ENCODE measurements around the gene HLCS. TPM values are rescaled to one million over a fixed set of nuclear protein-coding genes. Genes with fewer than 3 reads are reported as not detected.

Gene HLCS
- total and polyA plus RNA-seq, 10 of the 15 experiments (the other 5 are each of a cell fraction or from before 2014, with no cell fraction given) = 1.5 to 12.7 (median 9.6) TPM

- TF ChIP-seq, protein P1, sequence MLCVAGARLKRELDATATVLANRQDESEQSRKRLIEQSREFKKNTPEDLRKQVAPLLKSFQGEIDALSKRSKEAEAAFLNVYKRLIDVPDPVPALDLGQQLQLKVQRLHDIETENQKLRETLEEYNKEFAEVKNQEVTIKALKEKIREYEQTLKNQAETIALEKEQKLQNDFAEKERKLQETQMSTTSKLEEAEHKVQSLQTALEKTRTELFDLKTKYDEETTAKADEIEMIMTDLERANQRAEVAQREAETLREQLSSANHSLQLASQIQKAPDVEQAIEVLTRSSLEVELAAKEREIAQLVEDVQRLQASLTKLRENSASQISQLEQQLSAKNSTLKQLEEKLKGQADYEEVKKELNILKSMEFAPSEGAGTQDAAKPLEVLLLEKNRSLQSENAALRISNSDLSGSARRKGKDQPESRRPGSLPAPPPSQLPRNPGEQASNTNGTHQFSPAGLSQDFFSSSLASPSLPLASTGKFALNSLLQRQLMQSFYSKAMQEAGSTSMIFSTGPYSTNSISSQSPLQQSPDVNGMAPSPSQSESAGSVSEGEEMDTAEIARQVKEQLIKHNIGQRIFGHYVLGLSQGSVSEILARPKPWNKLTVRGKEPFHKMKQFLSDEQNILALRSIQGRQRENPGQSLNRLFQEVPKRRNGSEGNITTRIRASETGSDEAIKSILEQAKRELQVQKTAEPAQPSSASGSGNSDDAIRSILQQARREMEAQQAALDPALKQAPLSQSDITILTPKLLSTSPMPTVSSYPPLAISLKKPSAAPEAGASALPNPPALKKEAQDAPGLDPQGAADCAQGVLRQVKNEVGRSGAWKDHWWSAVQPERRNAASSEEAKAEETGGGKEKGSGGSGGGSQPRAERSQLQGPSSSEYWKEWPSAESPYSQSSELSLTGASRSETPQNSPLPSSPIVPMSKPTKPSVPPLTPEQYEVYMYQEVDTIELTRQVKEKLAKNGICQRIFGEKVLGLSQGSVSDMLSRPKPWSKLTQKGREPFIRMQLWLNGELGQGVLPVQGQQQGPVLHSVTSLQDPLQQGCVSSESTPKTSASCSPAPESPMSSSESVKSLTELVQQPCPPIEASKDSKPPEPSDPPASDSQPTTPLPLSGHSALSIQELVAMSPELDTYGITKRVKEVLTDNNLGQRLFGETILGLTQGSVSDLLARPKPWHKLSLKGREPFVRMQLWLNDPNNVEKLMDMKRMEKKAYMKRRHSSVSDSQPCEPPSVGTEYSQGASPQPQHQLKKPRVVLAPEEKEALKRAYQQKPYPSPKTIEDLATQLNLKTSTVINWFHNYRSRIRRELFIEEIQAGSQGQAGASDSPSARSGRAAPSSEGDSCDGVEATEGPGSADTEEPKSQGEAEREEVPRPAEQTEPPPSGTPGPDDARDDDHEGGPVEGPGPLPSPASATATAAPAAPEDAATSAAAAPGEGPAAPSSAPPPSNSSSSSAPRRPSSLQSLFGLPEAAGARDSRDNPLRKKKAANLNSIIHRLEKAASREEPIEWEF (IDR thresholded peaks at IDR 0.05; ENCODE audit: insufficient replicate concordance, low read depth, low read length) = no peak
Observed at GRCh38 chr21:36704281-36704957, 262.1 kb downstream of the HLCS start (continued).

- Histone ChIP-seq H3K27me3 (replicated peaks in 1 of 2; ENCODE audit: control insufficient read depth in 2 of 2, insufficient read depth in 2 of 2, low read length in 1 of 2) (peaks cover 28 to 41% of the 10 kb centered on the region in 2 experiments), H3K4me3 (no peak overlapping the region), H3K4me1 (ENCODE audit: control insufficient read depth, insufficient read depth, low read length) (no peaks in the 10 kb centered on the region), H3K79me2 (ENCODE audit: control insufficient read depth, insufficient read depth, low read length) (no peaks in the 10 kb centered on the region), H3K9ac (ENCODE audit: control insufficient read depth, insufficient read depth, low read length) (no peak overlapping the region), H3K36me3 (ENCODE audit: control insufficient read depth in 2 of 2, insufficient read depth in 2 of 2, low read length in 1 of 2) (no peaks in the 10 kb centered on the region), H3K4me2 (ENCODE audit: control insufficient read depth, insufficient read depth) (no peak overlapping the region), H3K27ac (ENCODE audit: control insufficient read depth, insufficient read depth) (no peak overlapping the region), H2AFZ (ENCODE audit: control insufficient read depth, low read depth, low read length) (no peak overlapping the region), H4K20me1 (ENCODE audit: control insufficient read depth, insufficient read depth) (no peaks in the 10 kb centered on the region), H3K9me3 (replicated peaks; ENCODE audit: control insufficient read depth, insufficient read depth, low read length) (no peaks in the 10 kb centered on the region)
- no peak for FAIRE-seq
- ATAC-seq = no peak
- RAD21 ChIA-PET (ENCODE audit: unreplicated experiment) = no interaction called here
- intact Hi-C loops (cut with micrococcal nuclease; ENCODE audit: unreplicated experiment) = no loop called here
- WGBS (ENCODE audit: insufficient coverage, insufficient replicate concordance, low lambda C conversion rate, missing lambda C conversion rate) = under 1% methylated on average over 15 of the region's 15 CpGs
- no TSS peak for BruUV-seq (replicated peaks)
- CTCF ChIA-PET = no interaction called here
- SMC1A ChIA-PET (ENCODE audit: uncharacterized antibody, unreplicated experiment) = no interaction called here
- TF ChIP-seq SUZ12 (IDR thresholded peaks at IDR 0.05; ENCODE audit: unreplicated experiment) = peak; percentile 31
- TF ChIP-seq, protein P2, sequence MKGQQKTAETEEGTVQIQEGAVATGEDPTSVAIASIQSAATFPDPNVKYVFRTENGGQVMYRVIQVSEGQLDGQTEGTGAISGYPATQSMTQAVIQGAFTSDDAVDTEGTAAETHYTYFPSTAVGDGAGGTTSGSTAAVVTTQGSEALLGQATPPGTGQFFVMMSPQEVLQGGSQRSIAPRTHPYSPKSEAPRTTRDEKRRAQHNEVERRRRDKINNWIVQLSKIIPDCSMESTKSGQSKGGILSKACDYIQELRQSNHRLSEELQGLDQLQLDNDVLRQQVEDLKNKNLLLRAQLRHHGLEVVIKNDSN (IDR thresholded peaks at IDR 0.05; ENCODE audit: borderline replicate concordance, extremely low read length, insufficient read depth, low read depth, low read length) = no peak
- DNase-seq (ENCODE audit: low read depth, low spot score) = no peak
- POLR2A ChIA-PET = no interaction called here
- in situ Hi-C loops (cut with MboI) = no loop called here
Observed at GRCh38 chr21:36703626-36704280, 262.7 kb downstream of the HLCS start.

All from GM12878 (cell line).